ENCODE data around the gene CC2D1A. TPM values are rescaled to one million over a fixed set of nuclear protein-coding genes. Genes with fewer than 3 reads are reported as not detected.
A peak's percentile ranks its signal among the peaks of the same experiment; 100 is the strongest.

The CC2D1A gene
- total RNA-seq, 3 donors from 2014 or later: 16.6 to 50.1 (median 43.6) TPM

GRCh38 chr19:13952931-13953531, 47.0 kb downstream of the CC2D1A start:
- intact Hi-C loops (cut with DNase I; ENCODE audit: low total_unique reads): no loop called here
- DNase-seq (ENCODE audit: low spot score in 2 of 2): no peak
- peak overlapping the region; percentile 92 to 93 for H3K27ac ChIP-seq

GRCh38 chr19:13954185-13954584, 48.2 kb downstream of the CC2D1A start:
- Histone ChIP-seq H3K27me3 (no peaks in the 10 kb centered on the region), H3K36me3 (peaks cover 3% of the 10 kb centered on the region), H3K4me1 (peaks cover 7 to 12% of the 10 kb centered on the region in 2 donors), H3K9me3 (no peaks in the 10 kb centered on the region), H3K4me3 (no peak overlapping the region), H3K27ac (no peak overlapping the region)
- DNase-seq (ENCODE audit: low spot score in 2 of 2): no peak
- TF ChIP-seq POLR2AphosphoS5 (IDR thresholded peaks at IDR 0.05) (no peak), CTCF (IDR thresholded peaks at IDR 0.05) (no peak), POLR2A (IDR thresholded peaks at IDR 0.05) (no peak)
- intact Hi-C loops (cut with DNase I; ENCODE audit: low total_unique reads): no loop called here

More at GRCh38 chr19:13952931-13953531, 47.0 kb downstream of the CC2D1A start:
- Histone ChIP-seq H3K27me3 (no peaks in the 10 kb centered on the region), H3K36me3 (peaks cover 3% of the 10 kb centered on the region), H3K9me3 (no peaks in the 10 kb centered on the region), H3K4me3 (peak overlapping the region; percentile 74 to 86 (median 84)), H3K4me1 (peaks cover 7 to 12% of the 10 kb centered on the region in 2 donors)
- TF ChIP-seq POLR2AphosphoS5 (IDR thresholded peaks at IDR 0.05) (no peak), POLR2A (IDR thresholded peaks at IDR 0.05) (no peak), CTCF (IDR thresholded peaks at IDR 0.05) (no peak)

DNA sequence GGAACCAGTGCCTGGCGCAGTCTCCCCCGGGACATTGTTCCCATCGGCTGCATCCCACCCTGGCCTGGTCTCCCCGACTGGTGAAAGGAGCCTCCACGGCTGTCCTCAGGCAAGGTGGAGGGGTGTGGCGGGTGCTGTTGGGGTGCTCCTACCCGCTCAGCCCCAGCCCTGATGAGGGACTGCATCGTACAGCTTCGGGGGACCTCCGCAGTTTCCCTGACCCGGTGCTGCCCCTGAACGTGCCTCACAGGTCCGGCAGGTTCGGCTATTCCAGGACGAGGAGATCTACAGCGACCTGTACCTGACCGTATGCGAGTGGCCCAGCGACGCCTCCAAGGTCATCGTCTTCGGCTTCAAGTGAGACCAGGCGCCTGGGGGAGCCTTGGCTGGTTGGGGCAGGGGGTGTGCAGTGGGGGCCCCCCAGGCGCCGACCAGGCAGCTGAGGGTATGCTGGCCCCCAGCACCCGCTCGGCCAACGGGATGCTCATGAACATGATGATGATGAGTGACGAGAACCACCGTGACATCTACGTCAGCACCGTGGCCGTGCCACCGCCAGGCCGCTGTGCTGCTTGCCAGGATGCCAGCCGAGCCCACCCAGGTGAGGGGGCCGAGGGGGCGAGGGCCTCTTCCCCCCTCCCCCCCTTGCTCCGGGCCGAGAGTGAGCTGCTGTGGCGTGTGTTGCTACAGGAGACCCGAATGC, 49.8 kb downstream of the CC2D1A start:
- Histone ChIP-seq H3K9me3 (no peaks in the 10 kb centered on the region), H3K4me3 (no peak overlapping the region), H3K27ac (no peak overlapping the region), H3K4me1 (peaks cover 7 to 12% of the 10 kb centered on the region in 2 donors), H3K36me3 (peaks cover 3% of the 10 kb centered on the region), H3K27me3 (no peaks in the 10 kb centered on the region)
- intact Hi-C loops (cut with DNase I; ENCODE audit: low total_unique reads): no loop called here
- no peak for TF ChIP-seq CTCF (IDR thresholded peaks at IDR 0.05)
- TF ChIP-seq POLR2AphosphoS5 (IDR thresholded peaks at IDR 0.05): no peak
- no peak for TF ChIP-seq POLR2A (IDR thresholded peaks at IDR 0.05)
- no peak for DNase-seq (ENCODE audit: low spot score in 2 of 2)

GRCh38 chr19:13956365-13956744, 50.4 kb downstream of the CC2D1A start:
- TF ChIP-seq POLR2A (IDR thresholded peaks at IDR 0.05) (no peak), POLR2AphosphoS5 (IDR thresholded peaks at IDR 0.05) (no peak), CTCF (IDR thresholded peaks at IDR 0.05) (no peak)
- no peak for DNase-seq (ENCODE audit: low spot score in 2 of 2)
- Histone ChIP-seq H3K27me3 (no peaks in the 10 kb centered on the region), H3K27ac (no peak overlapping the region), H3K4me1 (peaks cover 7 to 12% of the 10 kb centered on the region in 2 donors), H3K4me3 (no peak overlapping the region), H3K9me3 (no peaks in the 10 kb centered on the region), H3K36me3 (peaks cover 3% of the 10 kb centered on the region)
- intact Hi-C loops (cut with DNase I; ENCODE audit: low total_unique reads): no loop called here

DNA sequence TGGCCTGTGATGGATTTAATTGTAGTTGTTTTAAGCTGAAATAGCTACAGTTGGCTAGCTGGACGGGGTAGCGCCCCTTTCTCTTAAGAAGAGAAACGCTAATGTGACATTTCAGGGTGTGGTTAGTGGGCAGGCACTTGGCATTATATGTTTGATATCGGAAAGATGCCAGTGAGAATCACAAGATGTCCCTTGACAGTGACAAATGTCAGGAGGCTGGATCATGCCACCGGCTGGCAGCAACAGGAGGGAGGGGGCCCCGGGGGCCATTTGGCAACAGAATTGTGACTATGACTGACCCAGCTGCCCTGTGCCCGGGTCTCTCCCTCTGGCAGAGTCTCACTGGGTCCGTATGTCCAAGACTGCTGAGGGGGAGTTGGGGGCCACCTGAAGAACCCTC, 51.0 kb downstream of the CC2D1A start:
- H3K9me3 ChIP-seq: no peaks in the 10 kb centered on the region
- H3K27me3 ChIP-seq: no peaks in the 10 kb centered on the region
- TF ChIP-seq POLR2AphosphoS5 (IDR thresholded peaks at IDR 0.05) (no peak), CTCF (IDR thresholded peaks at IDR 0.05) (no peak)
- H3K27ac ChIP-seq: no peak overlapping the region
- H3K4me1 ChIP-seq: peaks cover 7 to 12% of the 10 kb centered on the region in 2 donors
- DNase-seq (ENCODE audit: low spot score in 2 of 2): no peak
- no peak overlapping the region for H3K4me3 ChIP-seq
- intact Hi-C loops (cut with DNase I; ENCODE audit: low total_unique reads): no loop called here
- peaks cover 3% of the 10 kb centered on the region for H3K36me3 ChIP-seq
